Aorta (tissue), 4 donors: ENCODE measurements around the gene MRPS14. TPM values are rescaled to one million over a fixed set of nuclear protein-coding genes. Genes with fewer than 3 reads are reported as not detected.

Experiments used
- polyA plus RNA-seq, 2 donors: library from polyadenylated mRNA; stranded (reverse); fragments of 200-250 nt; gene quantifications; one replicate each; pipeline ENCODE4 v1.2.3, GENCODE V29; 2013
- total RNA-seq, 2 donors: library from RNA; stranded (reverse); fragmentation: NEBNext Ultra II Directional; extraction: Animal tissue kit (Norgen Biotek cat#: 25700); gene quantifications; one replicate each; pipeline ENCODE4 v1.2.1, GENCODE V29; 2021
- donor health status: healthy with polysubstance abuse.
- donor health status: Bipolar disorder and iron deficiency.
- donor health status: DM: no; HTN: no; CAD: no.
- donor health status: DM: yes; HTN: yes; CAD: no.

Gene MRPS14
- total and polyA plus RNA-seq, 4 donors = 21.5 to 28.3 (median 22.3) TPM

Other genes starting within 250 kb of the MRPS14 start
- 10 to 100 TPM; 54.8 to 69.6 TPM for gene CACYBP, start 23.5 kb downstream of the MRPS14 start, total RNA-seq
- gene CACYBP, start 23.5 kb downstream of the MRPS14 start, polyA plus RNA-seq = 10 to 100 TPM; 43.5 to 76.5 TPM
- under 1 TPM in 1 of 2 donors, not detected in 1; 0.30 TPM for gene TNN, start 44.4 kb upstream of the MRPS14 start, total RNA-seq
- under 1 TPM in 1 of 2 donors, not detected in 1; 0.25 TPM for gene TNN, start 44.4 kb upstream of the MRPS14 start, polyA plus RNA-seq
- 10 to 100 TPM; 23.0 to 25.8 TPM for gene KIAA0040, start 169.4 kb upstream of the MRPS14 start, total RNA-seq
- 10 to 100 TPM in 1 of 2 donors, 1 to 10 TPM in 1; 5.6 to 11.1 TPM for gene KIAA0040, start 169.4 kb upstream of the MRPS14 start, polyA plus RNA-seq